ENCODE results near the gene CACNG4.

The CACNG4 gene

GRCh38 chr17:67066717-67067116 is 102.2 kb downstream of the CACNG4 start:
- no peak for DNase-seq (ENCODE audit: low spot score)

DNA sequence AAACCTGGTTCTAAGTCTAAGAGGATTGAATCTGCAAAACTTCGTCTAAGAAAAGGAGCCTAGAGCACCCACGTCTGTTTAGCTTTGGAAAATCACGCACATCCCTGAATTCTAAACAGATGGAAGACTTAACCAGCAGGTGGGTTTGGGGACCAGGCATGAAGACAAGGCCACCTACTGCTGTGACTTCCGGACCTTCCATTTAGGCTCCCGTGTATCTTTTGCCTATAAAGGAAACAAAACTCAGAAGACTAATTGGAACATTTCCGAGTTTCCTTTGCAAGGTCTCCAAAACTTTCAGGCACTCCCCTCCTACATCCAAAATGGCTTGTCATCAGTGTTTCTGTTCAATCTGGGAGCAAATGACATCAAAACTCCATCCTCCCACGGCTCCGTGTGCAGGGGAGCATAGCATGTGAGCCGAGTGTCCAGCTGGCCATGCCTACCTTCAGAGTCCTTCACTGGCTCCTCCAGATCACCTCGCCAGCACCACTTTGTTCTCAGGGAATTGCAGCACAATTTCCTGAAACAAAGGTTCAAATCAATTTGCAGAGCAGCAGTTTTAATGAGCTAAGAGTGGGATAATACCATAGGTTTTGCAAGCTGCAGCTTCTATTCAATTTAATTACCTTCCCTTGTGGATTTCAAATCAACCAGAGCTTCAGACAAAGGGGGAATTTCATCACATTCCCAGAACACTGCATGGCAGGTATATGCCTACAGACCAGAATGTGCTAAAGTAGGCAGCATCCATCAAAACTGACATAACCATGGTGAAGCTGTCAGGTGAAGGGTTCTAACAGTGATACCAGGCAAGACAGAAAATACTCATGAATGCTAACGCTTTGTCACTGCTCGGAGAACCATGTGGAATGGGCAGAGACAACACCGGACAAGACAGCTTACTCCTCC is 103.3 kb downstream of the CACNG4 start:
- no peak for DNase-seq (ENCODE audit: low spot score)

GRCh38 chr17:67068999-67069398 is 104.5 kb downstream of the CACNG4 start:
- DNase-seq (ENCODE audit: low spot score), result no peak

GRCh38 chr17:67069603-67070136 is 105.2 kb downstream of the CACNG4 start:
- no peak for DNase-seq (ENCODE audit: low spot score)

DNA sequence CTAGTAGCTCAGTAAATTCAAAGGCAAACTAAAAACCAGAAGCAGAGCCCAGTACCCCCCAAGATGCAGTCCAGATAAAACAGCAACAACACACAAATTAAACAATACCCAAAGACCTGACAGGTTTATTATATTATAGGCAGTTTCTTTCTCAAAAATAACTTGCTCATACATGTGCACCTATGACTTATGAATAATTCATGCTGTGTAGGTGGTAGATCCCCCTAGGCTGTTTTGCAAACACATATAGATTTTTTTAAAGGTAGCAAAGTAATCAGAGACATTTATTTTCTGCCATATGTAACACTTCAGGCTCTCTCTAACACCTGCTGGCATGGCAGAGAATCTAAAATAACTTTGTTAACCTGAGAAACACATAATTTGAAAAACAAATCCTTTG is 107.1 kb downstream of the CACNG4 start:
- no peak for DNase-seq (ENCODE audit: low spot score)

DNA sequence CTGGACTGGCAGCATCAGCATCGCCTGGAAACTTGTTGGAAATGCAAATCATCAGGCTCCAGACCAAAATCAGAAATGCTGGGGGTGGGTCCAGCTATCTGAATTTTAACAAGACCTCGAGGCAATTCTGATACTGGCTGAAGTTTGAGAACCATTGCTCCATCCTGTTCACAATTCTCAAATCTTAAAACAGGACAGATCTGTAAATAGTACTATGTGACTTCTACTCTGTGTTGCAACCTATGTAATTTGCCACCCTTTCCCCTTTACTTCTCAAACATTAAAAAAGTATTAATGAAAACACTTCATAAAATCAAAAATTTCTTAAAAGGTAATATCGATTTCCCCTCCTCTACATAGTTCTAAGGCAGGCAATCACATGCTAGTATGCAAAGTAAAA is 108.4 kb downstream of the CACNG4 start:
- DNase-seq (ENCODE audit: low spot score), result no peak

- DNase-seq (ENCODE audit: low spot score), result no peak
Measured at GRCh38 chr17:67074781-67075180, 110.3 kb downstream of the CACNG4 start.

DNA sequence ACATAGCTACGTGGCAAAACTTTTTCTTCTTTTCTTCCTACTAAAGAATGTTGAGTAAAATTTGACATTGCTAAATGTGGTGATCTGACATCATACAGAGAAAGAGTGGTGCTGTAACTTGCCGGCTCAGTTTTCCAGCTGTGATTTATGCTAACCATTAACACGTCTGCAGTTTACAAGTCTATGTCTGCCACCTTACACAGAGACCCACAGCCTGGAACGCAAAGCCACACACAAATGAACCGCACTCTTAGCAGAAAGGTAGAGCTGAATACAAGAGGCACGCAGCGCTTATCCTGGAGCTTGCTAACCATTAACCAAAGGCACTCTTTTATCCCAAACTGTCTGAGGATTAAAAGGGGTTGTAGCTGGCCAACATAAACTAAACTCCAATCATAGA is 111.8 kb downstream of the CACNG4 start:
- no peak for DNase-seq (ENCODE audit: low spot score)

DNA sequence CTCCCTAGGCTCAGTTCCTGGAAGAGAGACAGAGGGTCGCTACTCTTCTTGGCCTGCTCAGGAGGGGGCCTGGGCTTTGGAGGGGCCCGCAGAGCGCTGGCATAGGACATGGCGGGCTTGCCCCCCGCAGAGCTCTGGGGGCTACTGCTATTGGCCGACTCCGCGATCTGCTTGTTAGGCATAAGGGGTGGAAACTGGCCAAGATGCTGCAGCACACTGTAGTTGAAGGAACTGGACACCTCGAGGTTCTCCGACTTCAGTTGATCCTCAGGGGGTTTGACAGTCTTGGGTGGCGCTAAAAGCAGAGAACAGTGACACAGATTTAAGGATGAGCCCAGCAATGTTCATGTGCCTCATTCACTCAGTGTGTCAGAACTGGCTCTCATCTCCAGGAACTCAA is 113.8 kb downstream of the CACNG4 start:
- no peak for DNase-seq (ENCODE audit: low spot score)

DNA sequence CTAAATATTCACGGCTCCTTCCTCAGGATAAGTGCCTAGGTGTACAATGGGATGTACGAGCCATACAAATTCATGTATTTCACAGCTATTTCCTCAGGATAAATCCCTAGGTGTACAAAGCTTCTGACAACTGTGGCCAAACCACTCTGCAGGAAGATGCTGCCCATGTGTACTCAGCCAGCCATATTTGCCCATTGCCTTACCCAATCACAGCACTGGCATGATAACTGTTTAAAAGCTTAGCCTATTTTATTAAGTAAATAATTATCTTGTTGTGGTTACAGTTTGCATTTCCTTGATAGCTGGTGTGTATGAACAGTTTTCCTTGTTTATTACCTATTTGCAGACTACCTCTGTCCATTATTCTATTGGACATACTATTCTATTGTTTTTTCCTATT is 115.0 kb downstream of the CACNG4 start:
- DNase-seq (ENCODE audit: low spot score), result no peak

DNA sequence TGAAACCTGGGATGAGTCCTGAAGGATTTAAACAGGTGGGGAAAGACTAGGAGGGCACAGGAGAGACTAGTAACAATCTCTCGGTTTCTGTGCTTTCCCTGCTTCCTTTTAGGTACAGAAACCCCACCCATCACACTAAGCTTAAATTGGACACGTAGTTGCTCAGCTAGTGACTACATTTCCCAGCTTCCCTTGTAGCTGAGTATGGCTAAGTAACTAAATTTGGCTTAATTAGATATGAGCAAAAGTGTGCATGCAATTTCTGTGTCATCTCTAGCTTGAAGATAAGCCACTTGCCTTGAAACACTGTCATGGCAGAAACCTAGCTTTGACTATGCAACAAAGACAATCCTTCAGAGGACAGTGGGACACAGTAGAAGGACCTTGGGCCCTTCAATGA is 116.3 kb downstream of the CACNG4 start:
- no peak for DNase-seq (ENCODE audit: low spot score)

DNA sequence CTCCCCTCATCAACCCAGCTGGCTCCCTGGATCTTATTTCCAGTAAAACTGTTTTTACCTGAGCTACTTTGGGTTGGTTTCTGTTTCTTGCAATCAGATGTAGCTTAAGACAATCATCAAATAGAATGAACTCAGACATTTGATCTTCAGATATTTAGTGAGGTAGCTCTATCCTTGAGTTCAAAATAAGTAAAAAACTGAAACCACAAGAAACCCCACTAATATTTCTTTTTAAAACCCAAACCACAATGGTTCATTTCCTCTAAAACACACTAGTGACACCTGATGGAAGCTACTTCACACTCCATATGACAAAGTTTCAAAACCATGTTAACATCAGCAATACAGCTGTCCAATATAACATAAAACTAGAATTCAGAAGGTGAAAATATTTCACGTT is 117.6 kb downstream of the CACNG4 start:
- DNase-seq (ENCODE audit: low spot score), result no peak

Measured in hepatic stellate cell (primary cell).